ENCODE results near the gene IFT80.
"Not testable (repeated sequence)": the region's sequence is repeated elsewhere in the genome, so short reads cannot be mapped to it uniquely, and the experiment has no call there.

IFT80 gene

GRCh38 chr3:160365869-160366522 lies 33.0 kb downstream of the IFT80 start:
- DNase-seq (ENCODE audit: low read depth in 2 of 2): no peak

GRCh38 chr3:160362896-160363295 lies 36.1 kb downstream of the IFT80 start:
- DNase-seq (ENCODE audit: low read depth in 2 of 2): not testable (repeated sequence)

GRCh38 chr3:160355826-160356225 lies 43.2 kb downstream of the IFT80 start:
- DNase-seq (ENCODE audit: low read depth in 2 of 2): no peak

- DNase-seq (ENCODE audit: low read depth in 2 of 2): no peak
These were observed 52.5 kb downstream of the IFT80 start for GRCh38 chr3:160346511-160346910.

- no peak for DNase-seq (ENCODE audit: low read depth in 2 of 2)
These were observed 55.9 kb downstream of the IFT80 start for GRCh38 chr3:160343132-160343531.

- no peak for DNase-seq (ENCODE audit: low read depth in 2 of 2)
These were observed 58.7 kb downstream of the IFT80 start for GRCh38 chr3:160340351-160340750.

GRCh38 chr3:160331127-160331937 lies 67.7 kb downstream of the IFT80 start:
- DNase-seq (ENCODE audit: low read depth in 2 of 2): no peak

- DNase-seq (ENCODE audit: low read depth in 2 of 2): no peak
These were observed 68.3 kb downstream of the IFT80 start for GRCh38 chr3:160330690-160331089.

- no peak for DNase-seq (ENCODE audit: low read depth in 2 of 2)
These were observed 68.9 kb downstream of the IFT80 start for GRCh38 chr3:160330109-160330508.

- not testable (repeated sequence) for DNase-seq (ENCODE audit: low read depth in 2 of 2)
These were observed 72.7 kb downstream of the IFT80 start for GRCh38 chr3:160326286-160326685.

GRCh38 chr3:160321821-160322220 lies 77.2 kb downstream of the IFT80 start:
- not testable (repeated sequence) for DNase-seq (ENCODE audit: low read depth in 2 of 2)

GRCh38 chr3:160319322-160319721 lies 79.7 kb downstream of the IFT80 start:
- no peak for DNase-seq (ENCODE audit: low read depth in 2 of 2)

- no peak for DNase-seq (ENCODE audit: low read depth in 2 of 2)
These were observed 84.0 kb downstream of the IFT80 start for GRCh38 chr3:160314995-160315394.

- DNase-seq (ENCODE audit: low read depth in 2 of 2): no peak
These were observed 86.9 kb downstream of the IFT80 start for GRCh38 chr3:160312014-160312624.

GRCh38 chr3:160302806-160303205 lies 96.2 kb downstream of the IFT80 start:
- DNase-seq (ENCODE audit: low read depth in 2 of 2): no peak

GRCh38 chr3:160296591-160296990 lies 102.4 kb downstream of the IFT80 start:
- DNase-seq (ENCODE audit: low read depth in 2 of 2): no peak

- DNase-seq (ENCODE audit: low read depth in 2 of 2): no peak
These were observed 107.1 kb downstream of the IFT80 start for GRCh38 chr3:160291909-160292299.

GRCh38 chr3:160291290-160291908 lies 107.6 kb downstream of the IFT80 start:
- DNase-seq (ENCODE audit: low read depth in 2 of 2): no peak

GRCh38 chr3:160287666-160288065 lies 111.4 kb downstream of the IFT80 start:
- DNase-seq (ENCODE audit: low read depth in 2 of 2): no peak

GRCh38 chr3:160286231-160286630 lies 112.8 kb downstream of the IFT80 start:
- no peak for DNase-seq (ENCODE audit: low read depth in 2 of 2)

- no peak for DNase-seq (ENCODE audit: low read depth in 2 of 2)
These were observed 118.2 kb downstream of the IFT80 start for GRCh38 chr3:160280836-160281235.

- no peak for DNase-seq (ENCODE audit: low read depth in 2 of 2)
These were observed 119.4 kb downstream of the IFT80 start for GRCh38 chr3:160279657-160280056.
